SJCRH30 (cell line): ENCODE results near the gene SLC43A2. TPM values are rescaled to one million over a fixed set of nuclear protein-coding genes. Genes with fewer than 3 reads are reported as not detected.

Experiments
- DNase-seq, 2 experiments: peaks; one replicate each; pipeline ENCODE4 v3.0.0-alpha.2; 2015 to 2020
- H3K27ac ChIP-seq: fragments of 250-450 bp; sonication (Bioruptor Pico); 2 replicates; pipeline ENCODE4 v1.5.1; 2020; ENCODE audit warnings: mild to moderate bottlenecking, moderate library complexity
- H3K27me3 ChIP-seq: fragments of 250-450 bp; sonication (Bioruptor Pico); 2 replicates; pipeline ENCODE4 v1.5.1; 2020; ENCODE audit warnings: mild to moderate bottlenecking, moderate library complexity
- H3K36me3 ChIP-seq: fragments of 250-450 bp; sonication (Bioruptor Pico); 2 replicates; pipeline ENCODE4 v1.5.1; 2020; ENCODE audit warnings: mild to moderate bottlenecking, moderate library complexity
- H3K4me1 ChIP-seq: fragments of 250-450 bp; sonication (Bioruptor Pico); 2 replicates; pipeline ENCODE4 v1.5.1; 2020; ENCODE audit warnings: mild to moderate bottlenecking, moderate library complexity
- H3K4me3 ChIP-seq: fragments of 250-450 bp; sonication (Bioruptor Pico); 2 replicates; pipeline ENCODE4 v1.5.1; 2020; ENCODE audit warnings: mild to moderate bottlenecking, moderate library complexity
- H3K9me3 ChIP-seq: fragments of 250-450 bp; sonication (Bioruptor Pico); replicated peaks from 2 replicates; pipeline ENCODE4 v1.5.1; 2020; ENCODE audit warnings: mild to moderate bottlenecking, moderate library complexity
- total RNA-seq: library from RNA; depleted of rRNA; stranded (reverse); fragments of >200 nt; shearing (Covaris generic); gene quantifications from 2 replicates; pipeline ENCODE4 v1.2.3, GENCODE V29; 2014

Gene SLC43A2
- total RNA-seq, 1 experiment from 2014 or later, result 0.63 TPM

- no peak overlapping the region for H3K4me3 ChIP-seq
- H3K36me3 ChIP-seq, result no peaks in the 10 kb centered on the region
- H3K9me3 ChIP-seq, result no peaks in the 10 kb centered on the region
- DNase-seq, result no peak
- H3K4me1 ChIP-seq, result peaks cover 10% of the 10 kb centered on the region
- no peaks in the 10 kb centered on the region for H3K27me3 ChIP-seq
- H3K27ac ChIP-seq, result no peak overlapping the region
These were observed 37.1 kb downstream of the SLC43A2 start for GRCh38 chr17:1591474-1592090.

- no peak overlapping the region for H3K27ac ChIP-seq
- DNase-seq, result no peak
- H3K36me3 ChIP-seq, result no peaks in the 10 kb centered on the region
- H3K9me3 ChIP-seq, result no peaks in the 10 kb centered on the region
- H3K4me3 ChIP-seq, result no peak overlapping the region
- no peaks in the 10 kb centered on the region for H3K27me3 ChIP-seq
- peaks cover 12% of the 10 kb centered on the region for H3K4me1 ChIP-seq
These were observed 37.7 kb downstream of the SLC43A2 start for GRCh38 chr17:1590747-1591473.

- Histone ChIP-seq H3K27ac (no peak overlapping the region), H3K4me1 (peaks cover 19% of the 10 kb centered on the region)
- peak; percentile 20 to 32 for DNase-seq
These were observed 38.4 kb downstream of the SLC43A2 start for GRCh38 chr17:1590029-1590746.

GRCh38 chr17:1588821-1589585 is 39.6 kb downstream of the SLC43A2 start:
- peaks cover 20% of the 10 kb centered on the region for H3K4me1 ChIP-seq

More at GRCh38 chr17:1590029-1590746, 38.4 kb downstream of the SLC43A2 start:
- Histone ChIP-seq H3K4me3 (no peak overlapping the region), H3K9me3 (no peaks in the 10 kb centered on the region), H3K27me3 (no peaks in the 10 kb centered on the region), H3K36me3 (no peaks in the 10 kb centered on the region)

GRCh38 chr17:1584167-1584566 is 44.5 kb downstream of the SLC43A2 start:
- Histone ChIP-seq H3K36me3 (no peaks in the 10 kb centered on the region), H3K9me3 (no peaks in the 10 kb centered on the region), H3K27me3 (no peaks in the 10 kb centered on the region), H3K4me3 (no peak overlapping the region), H3K4me1 (peaks cover 10% of the 10 kb centered on the region), H3K27ac (no peak overlapping the region)
- no peak for DNase-seq

More at GRCh38 chr17:1588821-1589585, 39.6 kb downstream of the SLC43A2 start:
- no peaks in the 10 kb centered on the region for H3K9me3 ChIP-seq
- no peak for DNase-seq
- H3K27me3 ChIP-seq, result no peaks in the 10 kb centered on the region
- H3K36me3 ChIP-seq, result no peaks in the 10 kb centered on the region
- no peak overlapping the region for H3K27ac ChIP-seq
- H3K4me3 ChIP-seq, result no peak overlapping the region

GRCh38 chr17:1583556-1583955 is 45.1 kb downstream of the SLC43A2 start:
- no peak overlapping the region for H3K4me3 ChIP-seq
- H3K4me1 ChIP-seq, result peaks cover 10% of the 10 kb centered on the region
- no peak overlapping the region for H3K27ac ChIP-seq
- H3K9me3 ChIP-seq, result no peaks in the 10 kb centered on the region
- H3K36me3 ChIP-seq, result no peaks in the 10 kb centered on the region
- H3K27me3 ChIP-seq, result no peaks in the 10 kb centered on the region
- DNase-seq, result no peak

GRCh38 chr17:1582374-1582773 is 46.3 kb downstream of the SLC43A2 start:
- no peak for DNase-seq
- Histone ChIP-seq H3K4me3 (no peak overlapping the region), H3K27me3 (no peaks in the 10 kb centered on the region), H3K27ac (no peak overlapping the region), H3K36me3 (no peaks in the 10 kb centered on the region), H3K4me1 (peaks cover 10% of the 10 kb centered on the region), H3K9me3 (no peaks in the 10 kb centered on the region)

GRCh38 chr17:1580979-1581676 is 47.5 kb downstream of the SLC43A2 start:
- Histone ChIP-seq H3K4me1 (peaks cover 10% of the 10 kb centered on the region), H3K36me3 (no peaks in the 10 kb centered on the region), H3K27ac (no peak overlapping the region), H3K27me3 (no peaks in the 10 kb centered on the region), H3K4me3 (no peak overlapping the region), H3K9me3 (no peaks in the 10 kb centered on the region)
- no peak for DNase-seq

- Histone ChIP-seq H3K4me1 (no peaks in the 10 kb centered on the region), H3K9me3 (no peaks in the 10 kb centered on the region), H3K4me3 (no peak overlapping the region), H3K27me3 (no peaks in the 10 kb centered on the region), H3K27ac (no peak overlapping the region), H3K36me3 (no peaks in the 10 kb centered on the region)
- DNase-seq, result no peak
These were observed 50.6 kb downstream of the SLC43A2 start for GRCh38 chr17:1578029-1578428.

GRCh38 chr17:1577583-1578013 is 51.0 kb downstream of the SLC43A2 start:
- Histone ChIP-seq H3K9me3 (no peaks in the 10 kb centered on the region), H3K36me3 (no peaks in the 10 kb centered on the region), H3K27ac (no peak overlapping the region), H3K4me3 (no peak overlapping the region), H3K27me3 (no peaks in the 10 kb centered on the region), H3K4me1 (no peaks in the 10 kb centered on the region)
- DNase-seq, result no peak

- Histone ChIP-seq H3K4me3 (no peak overlapping the region), H3K27me3 (no peaks in the 10 kb centered on the region), H3K27ac (no peak overlapping the region), H3K9me3 (no peaks in the 10 kb centered on the region), H3K36me3 (no peaks in the 10 kb centered on the region), H3K4me1 (no peaks in the 10 kb centered on the region)
- DNase-seq, result peak; percentile 25 to 51
These were observed 51.5 kb downstream of the SLC43A2 start for GRCh38 chr17:1577182-1577581.

- no peak overlapping the region for H3K4me3 ChIP-seq
- no peak for DNase-seq
- H3K27me3 ChIP-seq, result no peaks in the 10 kb centered on the region
- no peak overlapping the region for H3K27ac ChIP-seq
- no peaks in the 10 kb centered on the region for H3K4me1 ChIP-seq
- no peaks in the 10 kb centered on the region for H3K36me3 ChIP-seq
- H3K9me3 ChIP-seq, result no peaks in the 10 kb centered on the region
These were observed 52.1 kb downstream of the SLC43A2 start for GRCh38 chr17:1576500-1576899.

GRCh38 chr17:1574697-1575471 is 53.8 kb downstream of the SLC43A2 start:
- DNase-seq, result no peak
- Histone ChIP-seq H3K27me3 (no peaks in the 10 kb centered on the region), H3K9me3 (no peaks in the 10 kb centered on the region), H3K4me1 (no peaks in the 10 kb centered on the region), H3K36me3 (no peaks in the 10 kb centered on the region), H3K4me3 (peak overlapping the region; percentile 33), H3K27ac (no peak overlapping the region)
